Adrenal gland (tissue), 5 donors: Measurements from ENCODE around the gene MORN1.

Experiments
- CTCF ChIP-seq, 6 experiments: fragments of 450-650 bp in 4 of 6; fragments of 200-600 bp in 2 of 6; sonication (generic) in 1 of 6; IDR thresholded peaks; 1 replicate in 5 of 6; 2 replicates in 1 of 6; pipeline versions ENCODE4 v1.5.1 to v1.8.0; 2016 to 2021; ENCODE audit warnings: antibody characterized with exemption in 6 of 6, mild to moderate bottlenecking in 2 of 6, moderate library complexity in 1 of 6
- POLR2A ChIP-seq, 2 donors: fragments of 450-650 bp; IDR thresholded peaks; one replicate each; pipeline ENCODE4 v1.6.1; 2017; ENCODE audit warnings: antibody characterized with exemption in 2 of 2, mild to moderate bottlenecking in 2 of 2, moderate library complexity in 1 of 2
- donor health status: DM: no; HTN: no; CAD: no.

GRCh38 chr1:2279817-2280216 lies 111.5 kb downstream of the MORN1 start:
- TF ChIP-seq CTCF (IDR thresholded peaks at IDR 0.05), result no peak
- no peak for TF ChIP-seq POLR2A (IDR thresholded peaks at IDR 0.05)
